ENCODE data around the gene TOM1L1.
"Not testable (repeated sequence)": the region's sequence is repeated elsewhere in the genome, so short reads cannot be mapped to it uniquely, and the experiment has no call there.

GRCh38 chr17:54875906-54876305 lies 24.7 kb upstream of the TOM1L1 start:
- TF ChIP-seq, protein P1, sequence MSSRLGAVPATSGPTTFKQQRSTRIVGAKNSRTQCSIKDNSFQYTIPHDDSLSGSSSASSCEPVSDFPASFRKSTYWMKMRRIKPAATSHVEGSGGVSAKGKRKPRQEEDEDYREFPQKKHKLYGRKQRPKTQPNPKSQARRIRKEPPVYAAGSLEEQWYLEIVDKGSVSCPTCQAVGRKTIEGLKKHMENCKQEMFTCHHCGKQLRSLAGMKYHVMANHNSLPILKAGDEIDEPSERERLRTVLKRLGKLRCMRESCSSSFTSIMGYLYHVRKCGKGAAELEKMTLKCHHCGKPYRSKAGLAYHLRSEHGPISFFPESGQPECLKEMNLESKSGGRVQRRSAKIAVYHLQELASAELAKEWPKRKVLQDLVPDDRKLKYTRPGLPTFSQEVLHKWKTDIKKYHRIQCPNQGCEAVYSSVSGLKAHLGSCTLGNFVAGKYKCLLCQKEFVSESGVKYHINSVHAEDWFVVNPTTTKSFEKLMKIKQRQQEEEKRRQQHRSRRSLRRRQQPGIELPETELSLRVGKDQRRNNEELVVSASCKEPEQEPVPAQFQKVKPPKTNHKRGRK (CRISPR knock-in tag; IDR thresholded peaks at IDR 0.05; ENCODE audit: borderline replicate concordance), result not testable (repeated sequence)
- TF ChIP-seq TEAD4 (CRISPR knock-in tag; IDR thresholded peaks at IDR 0.05); CBFB (CRISPR knock-in tag; IDR thresholded peaks at IDR 0.05; ENCODE audit: low read depth); CTCF (IDR thresholded peaks at IDR 0.05); ZNF121 (CRISPR knock-in tag; IDR thresholded peaks at IDR 0.05); IRF2 (CRISPR knock-in tag; IDR thresholded peaks at IDR 0.05; ENCODE audit: borderline replicate concordance, low read depth); ATF6 (CRISPR knock-in tag; IDR thresholded peaks at IDR 0.05); USF2 (CRISPR knock-in tag; IDR thresholded peaks at IDR 0.05); ESRRA (CRISPR knock-in tag; IDR thresholded peaks at IDR 0.05; ENCODE audit: borderline replicate concordance): not testable (repeated sequence)
- TF ChIP-seq, protein P2, sequence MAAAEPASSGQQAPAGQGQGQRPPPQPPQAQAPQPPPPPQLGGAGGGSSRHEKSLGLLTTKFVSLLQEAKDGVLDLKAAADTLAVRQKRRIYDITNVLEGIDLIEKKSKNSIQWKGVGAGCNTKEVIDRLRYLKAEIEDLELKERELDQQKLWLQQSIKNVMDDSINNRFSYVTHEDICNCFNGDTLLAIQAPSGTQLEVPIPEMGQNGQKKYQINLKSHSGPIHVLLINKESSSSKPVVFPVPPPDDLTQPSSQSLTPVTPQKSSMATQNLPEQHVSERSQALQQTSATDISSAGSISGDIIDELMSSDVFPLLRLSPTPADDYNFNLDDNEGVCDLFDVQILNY (CRISPR knock-in tag; IDR thresholded peaks at IDR 0.05), result not testable (repeated sequence)
